ENCODE measurements around the gene PLPP6. TPM values are rescaled to one million over a fixed set of nuclear protein-coding genes. Genes with fewer than 3 reads are reported as not detected.
"Not testable (repeated sequence)": the region's sequence is repeated elsewhere in the genome, so short reads cannot be mapped to it uniquely, and the experiment has no call there.

The PLPP6 gene
- total RNA-seq, 4 donors from 2014 or later: 7.5 to 12.4 (median 11.2) TPM

DNA sequence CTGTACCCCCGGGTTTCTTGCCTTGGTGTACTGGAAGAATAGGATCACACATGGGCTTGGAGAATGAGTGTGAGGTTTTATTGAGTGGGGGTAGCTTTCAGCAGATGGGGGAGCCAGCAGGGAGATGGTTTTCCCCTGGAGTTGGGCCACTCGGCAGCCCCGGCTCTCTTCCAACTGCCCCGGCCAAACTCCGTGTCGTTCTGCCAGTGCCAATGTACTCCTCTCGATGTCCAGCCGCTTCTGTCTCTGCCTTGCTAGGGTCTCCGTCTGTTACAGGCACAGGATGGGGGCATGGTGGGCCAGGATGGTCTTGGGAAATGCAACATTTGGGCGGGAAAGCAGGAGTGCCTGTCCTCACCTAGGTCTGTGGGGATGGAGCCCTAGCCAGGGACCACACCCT lies 7.6 kb upstream of the PLPP6 start:
- intact Hi-C loops (cut with DNase I): no loop called here
- Histone ChIP-seq H3K4me1 (peaks cover 0 to 10% of the 10 kb centered on the region in 2 donors), H3K27ac (no peak overlapping the region), H3K27me3 (no peaks in the 10 kb centered on the region), H3K4me3 (replicated peaks in 1 of 3) (no peak overlapping the region), H3K9me3 (no peaks in the 10 kb centered on the region), H3K36me3 (no peaks in the 10 kb centered on the region)
- no peak for DNase-seq
- TF ChIP-seq POLR2A (IDR thresholded peaks at IDR 0.05): no peak
- TF ChIP-seq, protein P1, sequence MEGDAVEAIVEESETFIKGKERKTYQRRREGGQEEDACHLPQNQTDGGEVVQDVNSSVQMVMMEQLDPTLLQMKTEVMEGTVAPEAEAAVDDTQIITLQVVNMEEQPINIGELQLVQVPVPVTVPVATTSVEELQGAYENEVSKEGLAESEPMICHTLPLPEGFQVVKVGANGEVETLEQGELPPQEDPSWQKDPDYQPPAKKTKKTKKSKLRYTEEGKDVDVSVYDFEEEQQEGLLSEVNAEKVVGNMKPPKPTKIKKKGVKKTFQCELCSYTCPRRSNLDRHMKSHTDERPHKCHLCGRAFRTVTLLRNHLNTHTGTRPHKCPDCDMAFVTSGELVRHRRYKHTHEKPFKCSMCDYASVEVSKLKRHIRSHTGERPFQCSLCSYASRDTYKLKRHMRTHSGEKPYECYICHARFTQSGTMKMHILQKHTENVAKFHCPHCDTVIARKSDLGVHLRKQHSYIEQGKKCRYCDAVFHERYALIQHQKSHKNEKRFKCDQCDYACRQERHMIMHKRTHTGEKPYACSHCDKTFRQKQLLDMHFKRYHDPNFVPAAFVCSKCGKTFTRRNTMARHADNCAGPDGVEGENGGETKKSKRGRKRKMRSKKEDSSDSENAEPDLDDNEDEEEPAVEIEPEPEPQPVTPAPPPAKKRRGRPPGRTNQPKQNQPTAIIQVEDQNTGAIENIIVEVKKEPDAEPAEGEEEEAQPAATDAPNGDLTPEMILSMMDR (IDR thresholded peaks at IDR 0.05): no peak
- WGBS, 2 donors: 94 to 97% methylated on average over 10 of the region's 10 CpGs

DNA sequence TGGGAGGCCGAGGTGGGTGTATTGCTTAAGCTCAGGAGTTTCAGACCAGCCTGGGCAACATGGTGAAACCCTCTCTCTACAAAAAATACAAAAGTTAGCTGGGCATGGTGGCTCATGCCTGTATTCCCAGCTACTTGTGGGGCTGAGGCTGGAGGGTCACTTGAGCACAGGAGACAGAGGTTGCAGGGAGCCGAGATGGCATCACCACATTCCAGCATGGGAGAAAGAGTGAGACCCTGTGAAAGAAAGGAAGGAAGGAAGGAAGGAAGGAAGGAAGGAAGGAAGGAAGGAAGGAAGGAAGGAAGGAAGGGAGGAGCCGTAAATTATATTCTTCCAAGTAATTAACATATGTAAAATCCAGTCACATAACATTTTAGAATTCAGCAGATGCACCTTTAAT lies 5.9 kb upstream of the PLPP6 start:
- DNase-seq; H3K27me3 ChIP-seq; H3K27ac ChIP-seq; H3K4me1 ChIP-seq; H3K36me3 ChIP-seq; H3K9me3 ChIP-seq; H3K4me3 ChIP-seq (replicated peaks in 1 of 3); intact Hi-C loops (cut with DNase I): not testable (repeated sequence)
- WGBS, 2 donors: 85 to 87% methylated on average over 3 of the region's 3 CpGs

DNA sequence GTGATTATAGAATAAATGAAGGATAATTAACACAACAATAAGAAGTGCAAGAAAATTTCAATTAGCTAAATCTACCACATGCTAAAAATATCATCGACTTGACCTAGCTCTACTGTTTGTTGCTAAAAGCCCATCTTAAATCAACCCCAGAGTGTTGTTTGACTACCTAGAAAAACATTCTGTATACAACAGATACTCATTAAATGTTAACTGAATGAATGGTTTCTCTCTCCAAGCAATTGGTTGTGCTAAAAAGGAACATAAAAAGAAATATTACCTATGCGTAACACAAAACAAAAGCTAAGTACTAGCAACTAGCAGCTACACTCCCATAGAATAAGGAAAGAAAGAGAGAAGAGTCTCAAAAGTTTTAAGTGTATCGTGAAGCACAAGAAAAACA lies 5.5 kb upstream of the PLPP6 start:
- intact Hi-C loops (cut with DNase I): no loop called here
- Histone ChIP-seq H3K9me3 (no peaks in the 10 kb centered on the region), H3K4me1 (peaks cover 1 to 10% of the 10 kb centered on the region in 2 donors), H3K27ac (no peak overlapping the region), H3K36me3 (no peaks in the 10 kb centered on the region), H3K27me3 (no peaks in the 10 kb centered on the region), H3K4me3 (replicated peaks in 1 of 3) (no peak overlapping the region)
- TF ChIP-seq POLR2A (IDR thresholded peaks at IDR 0.05): no peak
- TF ChIP-seq, protein P1 (IDR thresholded peaks at IDR 0.05): no peak
- no peak for DNase-seq
- 74 to 92% methylated on average over 3 of the region's 3 CpGs for WGBS, 2 donors

DNA sequence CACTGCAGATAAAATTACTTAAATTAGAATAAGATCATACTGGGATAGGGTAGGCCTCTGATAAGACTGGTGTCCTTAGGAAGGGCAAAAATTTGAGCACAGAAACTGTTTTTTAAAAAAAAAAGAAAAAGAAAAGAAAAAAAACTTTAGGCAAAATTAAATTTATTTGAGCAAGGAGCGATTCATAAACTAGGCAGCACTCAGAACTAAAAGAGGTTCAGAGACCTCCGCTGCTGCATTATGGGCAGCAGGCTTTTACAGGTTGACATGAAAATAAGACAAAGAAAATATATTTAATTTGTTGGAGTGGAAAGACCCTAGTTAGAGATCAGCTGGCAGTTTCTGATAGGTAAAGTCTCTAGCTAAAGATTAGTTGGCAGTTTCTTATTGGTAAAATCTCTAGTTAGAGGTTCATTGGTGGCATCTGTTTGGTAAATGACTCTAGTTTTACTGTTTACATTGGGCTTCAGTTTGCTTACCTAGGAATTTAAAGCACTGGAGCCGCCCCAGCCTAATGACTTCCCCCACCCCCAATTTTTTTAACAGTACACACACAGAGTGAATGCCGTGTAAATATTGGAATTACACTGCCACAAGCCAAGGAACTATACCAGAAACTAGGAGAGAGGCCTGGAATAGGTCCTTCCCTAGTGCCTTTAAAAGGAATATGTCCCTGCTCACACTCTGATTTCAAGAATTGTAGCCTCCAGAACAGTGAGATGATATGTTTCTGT lies 4.5 kb upstream of the PLPP6 start:
- no peak for TF ChIP-seq POLR2A (IDR thresholded peaks at IDR 0.05)
- TF ChIP-seq, protein P1 (IDR thresholded peaks at IDR 0.05): no peak
- peak overlapping the region in 1 of 3 donors; percentile 15 for H3K27ac ChIP-seq
- H3K4me1 ChIP-seq: peaks cover 4 to 10% of the 10 kb centered on the region in 2 donors
- H3K36me3 ChIP-seq: no peaks in the 10 kb centered on the region
- intact Hi-C loops (cut with DNase I): no loop called here
- H3K27me3 ChIP-seq: no peaks in the 10 kb centered on the region
- H3K9me3 ChIP-seq: no peaks in the 10 kb centered on the region
- 86 to 91% methylated on average over 4 of the region's 4 CpGs for WGBS, 2 donors
- H3K4me3 ChIP-seq (replicated peaks in 1 of 3): no peak overlapping the region
- DNase-seq: no peak

DNA sequence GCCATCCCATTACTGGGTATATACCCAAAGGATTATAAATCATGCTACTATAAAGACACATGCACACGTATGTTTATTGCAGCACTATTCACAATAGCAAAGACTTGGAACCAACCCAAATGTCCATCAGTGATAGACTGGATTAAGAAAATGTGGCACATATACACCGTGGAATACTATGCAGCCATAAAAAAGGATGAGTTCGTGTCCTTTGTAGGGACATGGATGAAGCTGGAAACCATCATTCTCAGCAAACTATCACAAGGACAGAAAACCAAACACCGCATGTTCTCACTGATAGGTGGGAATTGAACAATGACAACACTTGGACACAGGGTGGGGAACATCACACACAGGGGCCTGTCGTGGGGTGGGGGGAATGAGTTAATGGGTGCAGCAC lies 1.4 kb upstream of the PLPP6 start:
- H3K4me3 ChIP-seq (replicated peaks in 1 of 3); DNase-seq; H3K36me3 ChIP-seq; intact Hi-C loops (cut with DNase I); H3K27ac ChIP-seq; H3K27me3 ChIP-seq; H3K9me3 ChIP-seq: not testable (repeated sequence)
- WGBS, 2 donors: 90 to 92% methylated on average over 4 to 5 of the region's 5 CpGs
- peaks cover 29 to 38% of the 10 kb centered on the region in 2 donors for H3K4me1 ChIP-seq

DNA sequence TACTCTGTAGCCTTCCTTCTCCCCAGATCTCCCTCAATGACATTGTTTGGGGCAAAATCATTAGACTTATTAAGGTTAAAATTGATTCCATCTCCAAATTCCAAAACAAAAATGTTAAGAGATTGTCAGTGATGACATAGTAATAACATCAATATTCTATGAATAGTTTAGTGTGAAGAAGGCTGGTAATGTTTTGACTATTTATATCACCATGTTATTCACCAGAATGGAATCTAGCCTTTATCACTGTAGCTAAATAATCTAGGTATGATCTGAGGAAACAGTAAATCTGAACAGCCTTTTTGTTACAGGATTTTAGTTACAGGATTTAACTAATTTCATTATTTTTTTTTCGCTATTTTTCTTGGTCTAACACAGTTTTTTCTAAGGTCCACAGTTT lies 929 bp upstream of the PLPP6 start:
- H3K4me1 ChIP-seq: peaks cover 29 to 38% of the 10 kb centered on the region in 2 donors
- DNase-seq: no peak
- no peak overlapping the region for H3K27ac ChIP-seq
- no peak overlapping the region for H3K4me3 ChIP-seq (replicated peaks in 1 of 3)
- intact Hi-C loops (cut with DNase I): no loop called here
- H3K9me3 ChIP-seq: no peaks in the 10 kb centered on the region
- no peaks in the 10 kb centered on the region for H3K27me3 ChIP-seq
- WGBS, 2 donors: 86 to 97% methylated on average over 1 of the region's 1 CpG
- no peaks in the 10 kb centered on the region for H3K36me3 ChIP-seq
- TF ChIP-seq, protein P1 (IDR thresholded peaks at IDR 0.05): no peak
- TF ChIP-seq POLR2A (IDR thresholded peaks at IDR 0.05): no peak

All from thyroid gland (tissue), 4 donors.